ENCODE results near the gene OBSCN.
"Not testable (repeated sequence)": the region's sequence is repeated elsewhere in the genome, so short reads cannot be mapped to it uniquely, and the experiment has no call there.

Gene OBSCN

DNA sequence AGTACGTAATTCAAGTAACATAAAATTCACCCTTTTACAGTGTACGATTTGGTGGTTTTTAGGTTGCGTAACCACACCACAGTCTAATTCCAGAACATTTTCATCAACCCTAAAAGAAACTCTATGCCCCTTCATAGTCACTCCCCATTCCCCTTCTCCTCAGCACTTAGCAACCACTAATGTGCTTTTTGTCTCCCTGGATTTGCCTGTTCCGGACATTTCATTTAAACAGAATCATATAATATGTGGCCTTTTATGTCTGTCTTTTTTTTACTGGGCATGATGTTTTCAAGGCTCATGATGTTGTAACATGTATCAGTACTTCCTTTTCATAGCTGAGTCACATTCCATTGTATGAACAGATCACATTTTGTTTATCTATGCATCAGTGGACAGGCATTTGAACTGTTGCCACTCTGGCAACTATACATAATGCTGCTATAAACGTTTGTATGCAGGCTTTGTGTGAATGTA is 20.8 kb downstream of the OBSCN start:
- H3K27me3 Mint-ChIP-seq: no peaks in the 10 kb centered on the region
- peaks cover 2% of the 10 kb centered on the region for H3K36me3 Mint-ChIP-seq (ENCODE audit: insufficient read depth)
- H3K4me1 Mint-ChIP-seq (ENCODE audit: low read depth in 2 of 2): no peaks in the 10 kb centered on the region
- no peak overlapping the region for H3K27ac Mint-ChIP-seq
- ATAC-seq (replicated peaks): no peak
- no peak overlapping the region for H3K4me3 Mint-ChIP-seq
- no peak for DNase-seq
- H3K9me3 Mint-ChIP-seq: peaks cover 0 to 1% of the 10 kb centered on the region in 2 donors

DNA sequence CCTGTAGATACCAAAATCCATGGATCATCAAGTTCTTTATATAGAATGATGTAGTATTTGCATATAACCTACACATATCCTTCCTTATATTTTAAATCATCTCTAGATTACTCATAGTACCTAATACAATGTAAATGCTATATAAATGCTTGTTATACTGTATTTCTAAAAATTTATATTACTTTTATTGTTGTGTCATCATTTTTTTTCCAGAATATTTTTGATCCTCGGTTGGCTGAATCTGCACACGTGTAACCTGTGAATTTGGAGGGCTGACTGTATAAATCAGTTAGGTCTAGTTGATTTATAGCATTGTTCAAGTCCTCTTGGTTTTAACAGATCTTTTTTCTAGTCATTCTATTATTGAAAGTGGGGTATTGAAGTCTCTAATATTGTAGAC is 23.3 kb downstream of the OBSCN start:
- no peak overlapping the region for H3K4me3 Mint-ChIP-seq
- H3K4me1 Mint-ChIP-seq (ENCODE audit: low read depth in 2 of 2): no peaks in the 10 kb centered on the region
- peaks cover 0 to 1% of the 10 kb centered on the region in 2 donors for H3K9me3 Mint-ChIP-seq
- DNase-seq: no peak
- no peak overlapping the region for H3K27ac Mint-ChIP-seq
- no peaks in the 10 kb centered on the region for H3K27me3 Mint-ChIP-seq
- no peak for ATAC-seq (replicated peaks)
- no peaks in the 10 kb centered on the region for H3K36me3 Mint-ChIP-seq (ENCODE audit: insufficient read depth)

DNA sequence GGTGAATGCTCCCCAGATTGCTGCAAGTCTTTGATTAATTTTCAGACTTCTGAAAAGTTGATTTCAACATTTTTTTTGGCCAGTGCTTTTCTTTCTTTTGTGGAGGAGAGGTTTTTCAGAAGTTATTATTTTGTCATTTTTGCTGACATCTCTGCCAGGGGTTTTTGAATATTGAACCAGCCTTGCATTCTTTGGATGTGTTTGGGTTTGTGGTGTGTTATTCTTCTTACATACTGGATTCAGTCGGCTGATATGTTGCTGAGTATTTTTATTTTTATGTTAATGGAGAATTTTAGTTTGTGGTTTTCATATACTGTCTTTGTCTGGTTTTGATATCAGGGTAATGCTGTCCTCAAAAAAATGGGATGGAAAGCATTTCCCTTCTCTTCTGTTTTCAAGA is 25.3 kb downstream of the OBSCN start:
- Mint-ChIP-seq H3K27me3 (no peaks in the 10 kb centered on the region), H3K9me3 (peaks cover 0 to 1% of the 10 kb centered on the region in 2 donors), H3K4me3 (no peak overlapping the region), H3K36me3 (ENCODE audit: insufficient read depth) (no peaks in the 10 kb centered on the region), H3K27ac (no peak overlapping the region), H3K4me1 (ENCODE audit: low read depth in 2 of 2) (peaks cover 6 to 7% of the 10 kb centered on the region in 2 donors)
- ATAC-seq (replicated peaks) (no peak), DNase-seq (no peak)

DNA sequence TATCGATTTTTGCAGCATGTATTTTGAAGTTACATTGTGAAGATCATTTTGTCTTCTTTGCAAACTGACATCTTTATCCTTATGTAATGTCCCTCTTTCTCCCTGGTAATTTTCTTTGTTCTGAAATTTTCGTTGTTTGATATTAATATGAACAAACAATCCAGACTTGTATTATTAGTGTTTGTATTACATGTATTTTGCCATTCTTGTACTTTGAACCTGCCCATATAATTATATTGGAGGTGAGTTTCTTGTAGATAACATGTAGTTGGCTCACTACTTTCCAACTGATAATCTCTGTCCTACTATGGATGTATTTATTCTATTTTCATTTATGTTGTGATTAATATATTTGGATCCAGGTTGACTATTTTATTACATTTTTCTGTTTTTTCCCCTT is 27.1 kb downstream of the OBSCN start:
- Mint-ChIP-seq H3K4me1 (ENCODE audit: low read depth in 2 of 2) (peaks cover 6 to 7% of the 10 kb centered on the region in 2 donors), H3K27ac (no peak overlapping the region), H3K36me3 (ENCODE audit: insufficient read depth) (no peaks in the 10 kb centered on the region), H3K27me3 (no peaks in the 10 kb centered on the region), H3K9me3 (peaks cover 0 to 1% of the 10 kb centered on the region in 2 donors), H3K4me3 (no peak overlapping the region)
- no peak for DNase-seq
- ATAC-seq (replicated peaks): no peak

DNA sequence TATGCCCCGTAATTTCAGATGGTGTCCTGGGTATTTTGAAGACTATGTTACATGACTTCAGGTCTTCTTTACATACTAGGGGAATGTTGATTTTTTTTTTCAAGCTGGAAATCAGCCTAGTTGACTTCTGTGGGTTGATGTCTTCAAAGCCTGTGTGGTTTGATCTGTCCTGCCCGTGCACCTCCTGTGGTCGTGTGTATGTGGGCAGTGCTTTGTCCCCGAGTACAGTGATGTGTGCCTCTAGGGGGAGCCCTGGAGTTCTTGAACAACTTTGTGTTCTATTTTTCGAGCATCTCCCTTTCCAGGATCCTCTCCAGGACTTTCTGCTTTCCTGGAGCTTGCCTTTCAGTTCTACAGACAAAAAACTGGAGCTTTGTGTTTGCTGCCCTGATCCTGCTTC is 28.9 kb downstream of the OBSCN start:
- ATAC-seq (replicated peaks): peak; percentile 51
- peak; percentile 21 to 34 (median 25) for DNase-seq
- Mint-ChIP-seq H3K9me3 (peaks cover 6 to 13% of the 10 kb centered on the region in 2 donors), H3K4me3 (no peak overlapping the region), H3K36me3 (ENCODE audit: insufficient read depth) (no peaks in the 10 kb centered on the region), H3K4me1 (ENCODE audit: low read depth in 2 of 2) (peaks cover 6 to 7% of the 10 kb centered on the region in 2 donors), H3K27ac (no peak overlapping the region), H3K27me3 (no peaks in the 10 kb centered on the region)

DNA sequence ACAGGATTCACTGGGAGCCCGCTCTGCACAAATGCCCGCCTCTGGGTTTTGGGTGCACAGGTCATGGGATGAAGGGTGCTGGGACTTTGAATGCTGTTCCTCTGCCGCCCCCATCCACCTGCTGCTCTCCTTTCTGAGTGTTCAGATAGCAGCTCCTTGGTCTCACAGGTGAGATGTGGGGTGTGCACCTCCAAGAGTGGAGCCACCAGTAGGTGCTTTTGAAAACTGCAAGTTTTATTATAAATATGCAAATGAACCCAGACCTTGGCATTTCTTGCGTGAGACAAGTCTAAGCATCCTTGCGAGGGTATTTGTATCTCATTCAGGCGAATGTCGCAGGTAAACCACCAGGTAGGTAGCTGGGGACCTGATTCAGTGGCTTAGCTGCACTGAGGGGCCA is 30.2 kb downstream of the OBSCN start:
- ATAC-seq (replicated peaks): no peak
- Mint-ChIP-seq H3K9me3 (peaks cover 10 to 24% of the 10 kb centered on the region in 2 donors), H3K4me3 (no peak overlapping the region)

DNA sequence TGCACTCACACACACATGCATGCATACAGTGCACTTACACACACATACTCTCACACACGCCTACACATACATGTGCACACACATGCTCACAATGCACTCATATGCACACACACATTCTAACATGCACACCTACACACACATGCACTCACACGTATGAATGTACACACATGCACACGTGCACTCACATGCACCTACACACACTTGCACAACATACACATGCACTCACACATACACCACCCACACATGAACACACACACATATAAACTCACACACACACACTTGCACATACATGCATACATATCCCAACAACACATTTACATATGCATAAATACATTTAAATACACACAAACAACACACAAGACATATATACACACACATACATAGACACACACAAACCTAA is 30.6 kb downstream of the OBSCN start:
- peaks cover 11 to 26% of the 10 kb centered on the region in 2 donors for H3K9me3 Mint-ChIP-seq
- ATAC-seq (replicated peaks): no peak
- no peaks in the 10 kb centered on the region for H3K36me3 Mint-ChIP-seq (ENCODE audit: insufficient read depth)

More for the DNA sequence above, 30.2 kb downstream of the OBSCN start:
- Mint-ChIP-seq H3K27ac (no peak overlapping the region), H3K36me3 (ENCODE audit: insufficient read depth) (no peaks in the 10 kb centered on the region), H3K4me1 (ENCODE audit: low read depth in 2 of 2) (peaks cover 6 to 7% of the 10 kb centered on the region in 2 donors), H3K27me3 (no peaks in the 10 kb centered on the region)
- no peak for DNase-seq

DNA sequence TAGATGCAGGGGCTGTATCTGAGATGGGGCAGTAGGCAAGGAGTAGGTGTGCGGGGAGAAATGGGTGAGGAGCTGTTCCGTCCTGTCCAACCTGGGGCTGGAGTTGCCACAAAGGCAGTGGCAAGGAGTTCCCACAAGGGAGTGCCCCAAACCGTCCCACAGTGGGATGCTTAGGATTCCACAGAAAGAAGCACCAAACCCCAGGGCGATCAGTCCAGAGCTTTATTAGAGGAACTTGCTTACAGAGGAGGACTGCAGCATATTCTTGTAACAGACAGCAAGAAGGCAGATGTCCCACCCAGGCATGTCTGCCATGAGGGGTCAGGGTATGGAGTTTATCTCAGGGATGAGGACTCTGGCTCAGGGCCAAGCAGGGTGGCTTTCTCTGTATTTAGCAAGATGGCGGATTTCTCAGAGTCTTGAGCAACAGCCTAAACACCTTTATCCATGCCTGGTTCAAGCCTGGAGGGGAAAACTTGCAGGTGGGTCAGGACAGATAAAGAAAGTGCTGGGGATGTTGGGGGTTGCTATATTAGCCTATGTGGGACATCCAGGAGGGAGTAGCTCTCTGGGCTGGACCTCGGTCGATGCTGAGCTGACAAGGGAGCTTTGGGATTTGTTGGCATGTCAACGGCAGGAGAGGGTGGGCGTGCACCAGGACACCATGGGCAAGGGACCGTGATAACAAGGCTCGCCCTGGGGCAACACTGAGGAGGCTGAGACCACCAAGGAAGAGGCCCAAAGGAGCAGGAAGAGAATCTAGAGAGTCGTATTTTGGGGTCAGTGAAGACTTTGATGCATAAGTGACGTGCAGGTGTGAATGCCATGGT is 32.8 kb downstream of the OBSCN start:
- no peak overlapping the region for H3K4me3 Mint-ChIP-seq
- peaks cover 6 to 7% of the 10 kb centered on the region in 2 donors for H3K4me1 Mint-ChIP-seq (ENCODE audit: low read depth in 2 of 2)
- ATAC-seq (replicated peaks) (no peak), DNase-seq (no peak)
- no peaks in the 10 kb centered on the region for H3K27me3 Mint-ChIP-seq
- peaks cover 10% of the 10 kb centered on the region for H3K36me3 Mint-ChIP-seq (ENCODE audit: insufficient read depth)
- no peak overlapping the region for H3K27ac Mint-ChIP-seq
- peaks cover 17 to 32% of the 10 kb centered on the region in 2 donors for H3K9me3 Mint-ChIP-seq

More for the DNA sequence above, 30.6 kb downstream of the OBSCN start:
- Mint-ChIP-seq H3K4me3 (no peak overlapping the region), H3K4me1 (ENCODE audit: low read depth in 2 of 2) (peaks cover 6 to 7% of the 10 kb centered on the region in 2 donors), H3K27me3 (no peaks in the 10 kb centered on the region), H3K27ac (no peak overlapping the region)
- no peak for DNase-seq

DNA sequence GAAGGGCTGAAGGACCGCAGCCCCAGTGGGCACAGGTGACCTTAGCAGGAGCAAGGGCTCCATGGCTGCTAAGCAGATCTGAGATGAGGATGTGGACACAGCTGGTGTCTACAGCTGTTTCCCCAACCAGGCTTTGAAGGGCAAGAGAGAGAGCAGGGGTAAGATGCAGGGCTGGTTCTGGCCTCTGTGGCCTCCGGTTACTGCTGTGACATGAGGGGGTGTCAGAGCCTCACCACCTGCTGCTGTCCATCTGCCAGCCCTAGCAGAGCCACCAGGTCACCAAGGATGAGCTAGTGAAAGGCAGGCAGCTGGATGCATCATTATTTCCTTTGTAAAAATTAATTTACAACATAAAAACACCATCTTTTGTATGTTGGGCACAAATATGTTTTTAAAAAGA is 33.4 kb downstream of the OBSCN start:
- H3K4me3 Mint-ChIP-seq: no peak overlapping the region
- DNase-seq (no peak), ATAC-seq (replicated peaks) (no peak)
- peaks cover 6 to 7% of the 10 kb centered on the region in 2 donors for H3K4me1 Mint-ChIP-seq (ENCODE audit: low read depth in 2 of 2)
- H3K36me3 Mint-ChIP-seq (ENCODE audit: insufficient read depth): peaks cover 10% of the 10 kb centered on the region
- H3K27ac Mint-ChIP-seq: no peak overlapping the region
- peaks cover 17 to 32% of the 10 kb centered on the region in 2 donors for H3K9me3 Mint-ChIP-seq
- H3K27me3 Mint-ChIP-seq: no peaks in the 10 kb centered on the region

DNA sequence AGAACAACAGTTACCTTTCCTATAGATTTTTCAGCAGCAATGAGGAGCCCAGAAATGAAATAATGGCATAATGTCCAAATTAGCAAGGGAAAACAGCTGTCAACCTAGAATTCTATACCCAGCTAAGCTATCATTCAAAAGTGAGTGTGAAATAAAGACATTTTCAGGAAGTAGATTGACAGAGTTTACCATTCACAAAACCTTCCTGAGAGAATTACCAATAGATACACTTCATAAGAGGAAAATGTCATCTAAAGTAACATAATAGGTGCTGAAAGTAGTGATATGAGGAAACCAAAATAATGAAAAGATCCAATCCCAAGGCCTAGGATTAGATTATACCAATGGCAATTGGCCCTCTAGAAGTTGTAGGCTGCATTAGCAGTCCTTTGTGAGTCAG is 34.6 kb downstream of the OBSCN start:
- no peak overlapping the region for H3K4me3 Mint-ChIP-seq
- peaks cover 10% of the 10 kb centered on the region for H3K36me3 Mint-ChIP-seq (ENCODE audit: insufficient read depth)
- no peaks in the 10 kb centered on the region for H3K27me3 Mint-ChIP-seq
- H3K9me3 Mint-ChIP-seq: peaks cover 17 to 32% of the 10 kb centered on the region in 2 donors
- no peak for DNase-seq
- no peak overlapping the region for H3K27ac Mint-ChIP-seq
- ATAC-seq (replicated peaks): no peak
- no peaks in the 10 kb centered on the region for H3K4me1 Mint-ChIP-seq (ENCODE audit: low read depth in 2 of 2)

DNA sequence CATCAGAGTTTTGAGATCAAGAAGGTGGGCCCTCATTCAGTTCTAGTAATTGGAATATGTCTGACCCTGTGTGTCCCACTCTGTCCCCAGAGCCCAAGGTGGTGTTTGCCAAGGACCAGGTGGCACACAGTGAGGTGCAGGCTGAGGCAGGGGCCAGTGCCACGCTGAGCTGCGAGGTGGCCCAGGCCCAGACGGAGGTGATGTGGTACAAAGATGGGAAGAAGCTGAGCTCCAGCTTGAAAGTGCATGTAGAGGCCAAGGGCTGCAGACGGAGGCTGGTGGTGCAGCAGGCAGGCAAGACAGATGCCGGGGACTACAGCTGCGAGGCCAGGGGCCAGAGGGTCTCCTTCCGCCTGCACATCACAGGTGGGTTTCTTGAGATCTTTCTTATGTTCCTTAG is 35.2 kb downstream of the OBSCN start:
- H3K4me3 Mint-ChIP-seq: no peak overlapping the region
- ATAC-seq (replicated peaks) (no peak), DNase-seq (no peak)
- no peak overlapping the region for H3K27ac Mint-ChIP-seq
- H3K9me3 Mint-ChIP-seq: peaks cover 17 to 32% of the 10 kb centered on the region in 2 donors
- no peaks in the 10 kb centered on the region for H3K27me3 Mint-ChIP-seq
- H3K4me1 Mint-ChIP-seq (ENCODE audit: low read depth in 2 of 2): no peaks in the 10 kb centered on the region
- peaks cover 10% of the 10 kb centered on the region for H3K36me3 Mint-ChIP-seq (ENCODE audit: insufficient read depth)

DNA sequence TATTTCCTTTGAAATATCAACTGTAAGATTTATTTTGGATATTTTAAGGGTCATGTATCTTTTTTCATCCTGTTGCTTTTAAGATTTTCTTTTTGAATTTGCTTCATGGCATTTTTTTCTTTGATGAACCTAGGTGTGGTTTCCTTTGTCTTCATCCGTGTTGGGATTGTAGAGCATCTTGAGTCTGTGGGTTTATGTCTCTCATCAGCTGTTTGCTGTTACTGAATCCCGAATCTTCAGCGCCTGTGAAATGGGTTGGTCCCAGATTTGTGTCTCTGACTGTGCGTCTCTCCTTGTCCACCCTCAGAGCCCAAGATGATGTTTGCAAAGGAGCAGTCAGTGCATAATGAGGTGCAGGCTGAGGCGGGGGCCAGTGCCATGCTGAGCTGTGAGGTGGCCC is 36.1 kb downstream of the OBSCN start:
- not testable (repeated sequence) for H3K36me3 Mint-ChIP-seq (ENCODE audit: insufficient read depth); H3K27ac Mint-ChIP-seq; ATAC-seq (replicated peaks); H3K4me1 Mint-ChIP-seq (ENCODE audit: low read depth in 2 of 2); H3K27me3 Mint-ChIP-seq; H3K4me3 Mint-ChIP-seq; DNase-seq
- H3K9me3 Mint-ChIP-seq: peaks cover 17 to 32% of the 10 kb centered on the region in 2 donors

DNA sequence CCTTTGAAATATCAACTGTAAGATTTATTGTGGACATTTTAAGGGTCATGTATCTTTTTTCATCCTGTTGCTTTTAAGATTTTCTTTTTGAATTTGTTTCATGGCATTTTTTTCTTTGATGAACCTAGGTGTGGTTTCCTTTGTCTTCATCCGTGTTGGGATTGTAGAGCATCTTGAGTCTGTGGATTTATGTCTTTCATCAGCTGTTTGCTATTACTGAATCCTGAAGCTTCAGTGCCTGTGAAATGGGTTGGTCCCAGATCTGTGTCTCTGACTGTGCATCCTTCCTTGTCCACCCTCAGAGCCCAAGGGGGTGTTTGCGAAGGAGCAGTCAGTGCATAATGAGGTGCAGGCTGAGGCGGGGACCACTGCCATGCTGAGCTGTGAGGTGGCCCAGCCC is 37.3 kb downstream of the OBSCN start:
- Mint-ChIP-seq H3K27me3 (no peaks in the 10 kb centered on the region), H3K4me1 (ENCODE audit: low read depth in 2 of 2) (no peaks in the 10 kb centered on the region), H3K4me3 (no peak overlapping the region), H3K9me3 (peaks cover 17 to 32% of the 10 kb centered on the region in 2 donors), H3K36me3 (ENCODE audit: insufficient read depth) (peaks cover 10% of the 10 kb centered on the region), H3K27ac (no peak overlapping the region)
- no peak for DNase-seq
- ATAC-seq (replicated peaks): no peak

DNA sequence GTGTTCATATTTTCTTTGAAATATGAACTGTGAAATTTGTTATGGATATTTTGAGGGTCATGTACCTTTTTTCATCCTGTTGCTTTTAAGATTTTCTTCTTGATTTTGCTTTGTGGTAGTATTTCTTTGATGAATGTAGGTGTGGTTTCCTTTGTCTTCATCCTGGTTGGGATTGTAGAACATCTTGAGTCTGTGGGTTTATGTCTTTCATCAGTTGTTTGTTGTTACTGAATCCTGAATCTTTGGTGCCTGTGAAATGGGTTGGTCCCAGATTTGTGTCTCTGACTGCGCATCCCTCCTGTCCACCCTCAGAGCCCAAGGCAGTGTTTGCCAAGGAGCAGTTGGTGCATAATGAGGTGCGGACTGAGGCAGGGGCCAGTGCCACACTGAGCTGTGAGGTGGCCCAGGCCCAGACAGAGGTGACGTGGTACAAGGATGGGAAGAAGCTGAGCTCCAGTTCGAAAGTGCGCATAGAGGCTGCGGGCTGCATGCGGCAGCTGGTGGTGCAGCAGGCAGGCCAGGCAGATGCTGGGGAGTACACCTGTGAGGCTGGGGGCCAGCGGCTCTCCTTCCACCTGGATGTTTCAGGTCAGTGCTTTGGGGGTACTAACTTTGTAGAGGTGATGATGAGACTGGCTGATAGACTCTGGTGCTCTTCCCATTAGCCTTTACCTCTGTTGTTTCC is 38.5 kb downstream of the OBSCN start:
- Mint-ChIP-seq H3K36me3 (ENCODE audit: insufficient read depth) (peaks cover 10% of the 10 kb centered on the region), H3K4me1 (ENCODE audit: low read depth in 2 of 2) (no peaks in the 10 kb centered on the region), H3K27me3 (no peaks in the 10 kb centered on the region), H3K9me3 (peaks cover 14 to 23% of the 10 kb centered on the region in 2 donors), H3K4me3 (no peak overlapping the region), H3K27ac (no peak overlapping the region)
- DNase-seq (no peak), ATAC-seq (replicated peaks) (no peak)
